K562 (cell line): ENCODE measurements around the gene SLC2A9. TPM values are rescaled to one million over a fixed set of nuclear protein-coding genes. Genes with fewer than 3 reads are reported as not detected.

Experiments
- ATAC-seq: fragments of 200-7000 bp; cut with Tn5 transposase; 3 replicates; pipeline ENCODE4 v1.9.1; 2020; ENCODE audit warnings: moderate library complexity
- BruUV-seq: library from RNA; stranded (reverse); fragments of 400-500 nt; replicated peaks from 2 replicates; lab custom pipeline; 2021; lab: Mats Ljungman, UMichigan
- CTCF ChIA-PET: fragments of 300-600 bp; formaldehyde crosslinking; extraction: SDS; loops from one replicate; lab custom pipeline; 2021; ENCODE audit warnings: low intra/inter-chr PET ratio; lab: Yijun Ruan, JAX
- POLR2A ChIA-PET: fragments of 300-600, 350-650 bp; sonication (Branson Sonifier 250); formaldehyde crosslinking; extraction: SDS; loops from one replicate; lab custom pipeline; 2021; ENCODE audit warnings: antibody characterized with exemption, inconsistent platforms; lab: Yijun Ruan, JAX
- DNase-seq, 4 experiments: peaks; one replicate each; pipeline versions ENCODE4 v3.0.0 to v3.0.0-alpha.2; 2011 to 2018; ENCODE audit warnings: low spot score in 3 of 4, mixed read lengths in 3 of 4; ENCODE audit errors: extremely low read depth in 1 of 4
- FAIRE-seq: peaks from 2 replicates; lab custom pipeline; 2011; peaks lifted over from hg19 to GRCh38; lab: Jason Lieb, UNC
- H2AFZ ChIP-seq: 2 replicates; pipeline ENCODE4 v1.6.0; 2011; ENCODE audit warnings: low read depth, low read length, control low read depth, inconsistent platforms
- H3K27ac ChIP-seq: fragments of 200-600 bp; 3 replicates; pipeline ENCODE4 v1.8.0; 2011; ENCODE audit warnings: low read depth, mild to moderate bottlenecking, control low read depth, inconsistent platforms, low read length, moderate library complexity, mixed read lengths; ENCODE audit errors: extremely low read depth
- H3K27me3 ChIP-seq, 2 experiments: fragments of 300-600 bp in 1 of 2; 2 replicates in 1 of 2; 3 replicates in 1 of 2; pipeline versions ENCODE4 v1.6.0 to v1.8.0; 2011; ENCODE audit warnings: inconsistent platforms in 2 of 2, low read length in 2 of 2, mild to moderate bottlenecking in 1 of 2, mixed read lengths in 1 of 2, moderate library complexity in 1 of 2; ENCODE audit not compliant: control insufficient read depth in 2 of 2, insufficient read depth in 2 of 2
- H3K36me3 ChIP-seq: fragments of 300-600 bp; 3 replicates; pipeline ENCODE4 v1.8.0; 2011; ENCODE audit warnings: mild to moderate bottlenecking, low read length, inconsistent platforms; ENCODE audit not compliant: control insufficient read depth, insufficient read depth
- H3K4me1 ChIP-seq, 2 experiments: fragments of 200-600 bp in 1 of 2; replicated peaks in 1 of 2; 2 replicates in 1 of 2; 3 replicates in 1 of 2; pipeline versions ENCODE4 v1.5.1 to v1.8.0; 2011; ENCODE audit warnings: inconsistent platforms in 2 of 2, low read length in 2 of 2, mild to moderate bottlenecking in 1 of 2, mixed read lengths in 1 of 2, moderate library complexity in 1 of 2; ENCODE audit not compliant: control insufficient read depth in 2 of 2, insufficient read depth in 2 of 2
- H3K4me2 ChIP-seq: 2 replicates; pipeline ENCODE4 v1.6.1; 2011; ENCODE audit warnings: low read length, control low read depth, inconsistent platforms, mixed read lengths; ENCODE audit not compliant: insufficient read depth
- H3K4me3 ChIP-seq: fragments of 200-600 bp; sonication (generic), shearing (Covaris generic); 2 replicates; pipeline ENCODE4 v1.5.1; 2016; ENCODE audit warnings: control low read depth, inconsistent platforms
- H3K79me2 ChIP-seq: fragments of 200-600 bp; 3 replicates; pipeline ENCODE4 v1.8.0; 2011; ENCODE audit warnings: low read length, inconsistent platforms; ENCODE audit not compliant: control insufficient read depth, insufficient read depth
- H3K9ac ChIP-seq, 2 experiments: 2 replicates each; pipeline versions ENCODE4 v1.6.0 to v1.6.1; 2011; ENCODE audit warnings: low read depth in 2 of 2, low read length in 2 of 2, control low read depth in 1 of 2, inconsistent platforms in 1 of 2, mild to moderate bottlenecking in 1 of 2, mixed read lengths in 1 of 2; ENCODE audit not compliant: insufficient read depth in 1 of 2
- H3K9me1 ChIP-seq: one replicate; pipeline ENCODE4 v1.6.0; 2011; ENCODE audit warnings: inconsistent platforms, mild to moderate bottlenecking, low read length, moderate library complexity; ENCODE audit not compliant: control insufficient read depth, insufficient read depth
- H3K9me3 ChIP-seq: replicated peaks from 2 replicates; pipeline ENCODE4 v1.5.1; 2011; ENCODE audit warnings: low read depth, low read length, inconsistent platforms; ENCODE audit not compliant: control insufficient read depth, insufficient read depth
- H4K20me1 ChIP-seq: replicated peaks from 2 replicates; pipeline ENCODE4 v1.6.1; 2011; ENCODE audit warnings: low read length, inconsistent platforms, mixed read lengths; ENCODE audit not compliant: control insufficient read depth, insufficient read depth
- CBX5 ChIP-seq: IDR thresholded peaks from 2 replicates; pipeline ENCODE4 v1.6.1; 2014; ENCODE audit warnings: low read depth, borderline replicate concordance
- HDAC3 ChIP-seq: fragments of 450-650 bp; IDR thresholded peaks from 2 replicates; pipeline ENCODE4 v1.6.1; 2018; ENCODE audit warnings: borderline replicate concordance, mild to moderate bottlenecking, moderate library complexity; ENCODE audit not compliant: partially characterized antibody
- MLLT1 ChIP-seq, 2 experiments: fragments of 450-650 bp; IDR thresholded peaks; 2 replicates each; pipeline ENCODE4 v1.6.1; 2016
- NCOA2 ChIP-seq, 2 experiments: fragments of 450-650 bp; IDR thresholded peaks; 2 replicates each; pipeline ENCODE4 v1.6.1; 2018; ENCODE audit warnings: mild to moderate bottlenecking in 2 of 2, moderate library complexity in 1 of 2; ENCODE audit not compliant: partially characterized antibody in 2 of 2
- NR2F6 ChIP-seq: fragments of 450-650 bp; formaldehyde crosslinking; IDR thresholded peaks from 2 replicates; pipeline ENCODE4 v1.4.0; 2020; ENCODE audit warnings: mild to moderate bottlenecking
- POLR2AphosphoS2 ChIP-seq: IDR thresholded peaks from 2 replicates; pipeline ENCODE4 v1.6.1; 2012; ENCODE audit warnings: low read length, improper control_type of control experiment
- SMAD3 ChIP-seq: fragments of 450-650 bp; formaldehyde crosslinking; conservative IDR thresholded peaks from 2 replicates; pipeline ENCODE4 v1.4.0; 2020; ENCODE audit warnings: mild to moderate bottlenecking
- TBP ChIP-seq: optimal IDR thresholded peaks from 2 replicates; pipeline ENCODE3; 2011; ENCODE audit warnings: low read depth, low read length, improper control_type of control experiment
- TRIM24 ChIP-seq, 2 experiments: fragments of 450-650 bp; IDR thresholded peaks; 2 replicates each; pipeline ENCODE4 v1.6.1; 2016
- TRIM28 ChIP-seq: fragments of 450-650 bp; IDR thresholded peaks from 2 replicates; pipeline ENCODE4 v1.6.1; 2017
- WHSC1 ChIP-seq: IDR thresholded peaks from one replicate; pipeline ENCODE4 v1.6.1; 2012; ENCODE audit warnings: low read length, control low read depth, inconsistent platforms
- ZBTB7A ChIP-seq: IDR thresholded peaks from 2 replicates; pipeline ENCODE4 v1.6.1; 2011; ENCODE audit warnings: low read depth, mild to moderate bottlenecking, low read length, moderate library complexity, borderline replicate concordance; ENCODE audit not compliant: control insufficient read depth
- ZNF197 ChIP-seq: fragments of 200-800 bp; sonication (Bioruptor generic); IDR thresholded peaks from 2 replicates; pipeline ENCODE4 v1.6.1; 2016; ENCODE audit warnings: low read depth, missing genetic modification characterization, missing compliant biosample characterization
- ZNF639 ChIP-seq, 2 experiments: fragments of 200-800 bp in 1 of 2; sonication (Bioruptor generic) in 1 of 2; sonication (generic) in 1 of 2; formaldehyde crosslinking in 1 of 2; IDR thresholded peaks in 1 of 2; conservative IDR thresholded peaks in 1 of 2; 2 replicates each; pipeline versions ENCODE4 v1.5.0 to v1.6.1; 2016 to 2020; ENCODE audit warnings: missing compliant biosample characterization in 1 of 2, missing genetic modification characterization in 1 of 2, missing genetic modification reagents in 1 of 2
- ZNF699 ChIP-seq: fragments of 250-450 bp; sonication (Bioruptor Pico); IDR thresholded peaks from 2 replicates; pipeline ENCODE4 v1.8.0; 2021; ENCODE audit warnings: mild to moderate bottlenecking, moderate library complexity; ENCODE audit not compliant: insufficient replicate concordance
- WGBS: fragments of 100-300 bp; shearing (Covaris generic); methylation state at CpG from one replicate; pipeline ENCODE4 v1.1.6; 2016; ENCODE audit warnings: low coverage, mixed read lengths; ENCODE audit not compliant: insufficient coverage; ENCODE audit errors: missing lambda C conversion rate; 5-methylcytosine and 5-hydroxymethylcytosine counted together
- in situ Hi-C: fragments of 300-500 bp; cut with MboI; formaldehyde crosslinking; loops from 4 replicates; pipeline ENCODE4 v1.15.0; 2018; ENCODE audit warnings: inconsistent platforms, mixed read lengths
- intact Hi-C: fragments of 100-400 bp; cut with micrococcal nuclease; formaldehyde crosslinking; loops from 2 replicates; pipeline ENCODE4 v1.14.2; 2022
- polyA plus RNA-seq, 8 experiments: library from polyadenylated mRNA; depleted of rRNA in 4 of 8; stranded (reverse) in 5 of 8; unstranded in 3 of 8; fragments of >200 nt; fragmentation: Nextera tagmentation in 2 of 8; fragmentation: Illumina TruSeq in 1 of 8; extraction: Ambion mirVana in 2 of 8; extraction: Trizol in 1 of 8; gene quantifications; 2 replicates each; pipeline versions ENCODE4 v1.2.1 to v1.2.3, GENCODE V29; 2011 to 2014; ENCODE audit warnings: inconsistent platforms in 1 of 8, missing spikeins in 1 of 8
- total RNA-seq, 7 experiments: library from RNA; depleted of rRNA in 6 of 7; stranded (reverse); fragments of >200 nt in 6 of 7; fragmentation: Illumina TruSeq in 2 of 7; extraction: Trizol in 2 of 7; gene quantifications; 2 replicates each; pipeline versions ENCODE4 v1.2.1 to v1.2.3, GENCODE V29; 2011 to 2021; ENCODE audit warnings: low replicate concordance in 1 of 7
- TF ChIP-seq, protein P1 (sequence below): fragments of 450-650 bp; IDR thresholded peaks from 2 replicates; pipeline ENCODE4 v1.6.1; 2016

Gene SLC2A9
- total and polyA plus RNA-seq, 9 of the 15 experiments (the other 6 are each of a cell fraction or from before 2014, with no cell fraction given): 0.15 to 1.9 (median 0.76) TPM

GRCh38 chr4:9984621-9985020 is 36.7 kb downstream of the SLC2A9 start:
- no TSS peak for BruUV-seq
- DNase-seq: no peak
- H3K79me2 ChIP-seq: no peaks in the 10 kb centered on the region
- POLR2A ChIA-PET: interaction anchor here (0.6 kb wide), 1 partner anchor 235 kb away, joined by 4 read pairs; no protein-coding TSS in a partner anchor
- in situ Hi-C loops (no loop called here), intact Hi-C loops (no loop called here)
- no peak overlapping the region for H3K4me2 ChIP-seq
- H3K9me1 ChIP-seq: peaks cover 3% of the 10 kb centered on the region
- no peaks in the 10 kb centered on the region for H4K20me1 ChIP-seq
- CTCF ChIA-PET: no interaction called here
- 0% methylated on average over 7 of the region's 7 CpGs for WGBS
- H3K4me1 ChIP-seq: no peaks in the 10 kb centered on the region
- no peak overlapping the region for H2AFZ ChIP-seq
- no peak for ATAC-seq
- H3K9me3 ChIP-seq: no peaks in the 10 kb centered on the region
- no peak overlapping the region for H3K9ac ChIP-seq
- H3K27me3 ChIP-seq: peaks cover 0 to 17% of the 10 kb centered on the region in 2 experiments; a peak in 3 of 5 replicates
- FAIRE-seq: no peak
- no peak overlapping the region for H3K4me3 ChIP-seq
- no peak for TF ChIP-seq WHSC1
- TF ChIP-seq MLLT1 (IDR thresholded peaks at IDR 0.05): no peak
- no peak for TF ChIP-seq NCOA2 (IDR thresholded peaks at IDR 0.05; ENCODE audit: partially characterized antibody in 2 of 2)
- no peak for TF ChIP-seq SMAD3 (CRISPR knock-in tag)
- TF ChIP-seq, protein P1, sequence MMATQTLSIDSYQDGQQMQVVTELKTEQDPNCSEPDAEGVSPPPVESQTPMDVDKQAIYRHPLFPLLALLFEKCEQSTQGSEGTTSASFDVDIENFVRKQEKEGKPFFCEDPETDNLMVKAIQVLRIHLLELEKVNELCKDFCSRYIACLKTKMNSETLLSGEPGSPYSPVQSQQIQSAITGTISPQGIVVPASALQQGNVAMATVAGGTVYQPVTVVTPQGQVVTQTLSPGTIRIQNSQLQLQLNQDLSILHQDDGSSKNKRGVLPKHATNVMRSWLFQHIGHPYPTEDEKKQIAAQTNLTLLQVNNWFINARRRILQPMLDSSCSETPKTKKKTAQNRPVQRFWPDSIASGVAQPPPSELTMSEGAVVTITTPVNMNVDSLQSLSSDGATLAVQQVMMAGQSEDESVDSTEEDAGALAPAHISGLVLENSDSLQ: no peak
- TF ChIP-seq NR2F6 (CRISPR knock-in tag): no peak
- TF ChIP-seq TBP: no peak
- no peak for TF ChIP-seq TRIM28
- TF ChIP-seq POLR2AphosphoS2: no peak
- TF ChIP-seq CBX5: no peak
- no peak for TF ChIP-seq HDAC3
- TF ChIP-seq ZBTB7A: no peak
- no peak for TF ChIP-seq TRIM24 (IDR thresholded peaks at IDR 0.05)
- TF ChIP-seq ZNF197: no peak
- no peak for TF ChIP-seq ZNF639 (CRISPR knock-in tag; conservative IDR thresholded peaks at IDR 0.05 in 1 of 2, IDR thresholded peaks at IDR 0.05 in 1 of 2)
- no peak for TF ChIP-seq ZNF699 (CRISPR knock-in tag)
- H3K27ac ChIP-seq: no peak overlapping the region
- H3K36me3 ChIP-seq: no peaks in the 10 kb centered on the region
